Ovary (tissue), 3 donors: Measurements from ENCODE around the gene ARFGEF3.

ENCODE experiments used
- POLR2A ChIP-seq: fragments of 450-650 bp; IDR thresholded peaks from one replicate; pipeline ENCODE4 v1.6.1; 2017; ENCODE audit warnings: antibody characterized with exemption, mild to moderate bottlenecking, moderate library complexity
- TF ChIP-seq, protein P1 (sequence below), 3 donors: fragments of 450-650 bp in 2 of 3; fragments of 200-600 bp in 1 of 3; IDR thresholded peaks; one replicate each; pipeline versions ENCODE4 v1.5.1 to v1.8.0; 2016 to 2022; ENCODE audit warnings: antibody characterized with exemption in 3 of 3, mild to moderate bottlenecking in 1 of 3
- donor health status: DM: no; HTN: no; CAD: no.

DNA sequence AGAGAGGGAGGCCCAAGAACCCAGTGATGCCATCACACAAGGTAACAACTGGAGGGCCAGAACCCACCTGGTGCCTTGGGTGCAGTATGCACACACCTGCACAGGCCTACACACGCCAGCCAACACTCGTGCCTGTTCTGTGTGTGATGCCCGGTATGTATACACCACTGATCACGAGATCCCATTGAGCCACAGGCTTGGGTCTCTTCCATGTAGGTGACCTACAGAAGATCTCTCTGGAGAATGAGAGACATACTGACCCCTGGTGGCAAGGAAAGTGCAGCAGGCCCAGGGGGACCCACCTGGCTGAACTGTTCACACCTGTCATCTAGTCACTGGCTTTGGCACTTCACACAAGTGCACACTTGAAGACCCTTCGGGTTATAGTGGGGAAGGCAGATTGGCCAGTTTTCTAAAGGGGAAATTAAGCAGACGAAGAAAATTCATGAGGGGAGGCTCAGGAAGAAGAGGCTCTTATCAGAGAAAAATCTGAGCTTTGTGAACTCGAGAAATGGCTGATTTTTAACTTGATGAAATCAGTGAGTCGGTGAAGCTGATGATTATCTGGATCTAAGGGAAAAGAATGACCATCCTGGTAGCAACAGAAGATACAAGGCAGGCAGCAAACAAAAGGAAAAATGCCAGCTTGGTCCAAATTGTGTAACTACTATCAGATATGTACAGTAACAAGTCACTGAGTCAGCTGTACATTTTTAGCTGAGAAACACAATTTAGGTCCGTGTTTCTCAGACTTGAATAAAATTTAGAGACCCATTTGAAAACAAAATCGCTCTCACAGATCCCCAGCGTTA, 125.6 kb downstream of the ARFGEF3 start:
- TF ChIP-seq, protein P1, sequence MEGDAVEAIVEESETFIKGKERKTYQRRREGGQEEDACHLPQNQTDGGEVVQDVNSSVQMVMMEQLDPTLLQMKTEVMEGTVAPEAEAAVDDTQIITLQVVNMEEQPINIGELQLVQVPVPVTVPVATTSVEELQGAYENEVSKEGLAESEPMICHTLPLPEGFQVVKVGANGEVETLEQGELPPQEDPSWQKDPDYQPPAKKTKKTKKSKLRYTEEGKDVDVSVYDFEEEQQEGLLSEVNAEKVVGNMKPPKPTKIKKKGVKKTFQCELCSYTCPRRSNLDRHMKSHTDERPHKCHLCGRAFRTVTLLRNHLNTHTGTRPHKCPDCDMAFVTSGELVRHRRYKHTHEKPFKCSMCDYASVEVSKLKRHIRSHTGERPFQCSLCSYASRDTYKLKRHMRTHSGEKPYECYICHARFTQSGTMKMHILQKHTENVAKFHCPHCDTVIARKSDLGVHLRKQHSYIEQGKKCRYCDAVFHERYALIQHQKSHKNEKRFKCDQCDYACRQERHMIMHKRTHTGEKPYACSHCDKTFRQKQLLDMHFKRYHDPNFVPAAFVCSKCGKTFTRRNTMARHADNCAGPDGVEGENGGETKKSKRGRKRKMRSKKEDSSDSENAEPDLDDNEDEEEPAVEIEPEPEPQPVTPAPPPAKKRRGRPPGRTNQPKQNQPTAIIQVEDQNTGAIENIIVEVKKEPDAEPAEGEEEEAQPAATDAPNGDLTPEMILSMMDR (IDR thresholded peaks at IDR 0.05): no peak
- TF ChIP-seq POLR2A: no peak
